B cell (primary cell): Measurements from ENCODE around the gene ASB4. TPM values are rescaled to one million over a fixed set of nuclear protein-coding genes. Genes with fewer than 3 reads are reported as not detected.

ENCODE experiments used
- ATAC-seq: fragments of 200-7000 bp; cut with Tn5 transposase; one replicate; pipeline ENCODE4 v1.10.0; 2021; ENCODE audit warnings: low read depth, mild to moderate bottlenecking, moderate number of reproducible peaks, moderate library complexity
- CTCF ChIA-PET: fragments of 350-600 bp; sonication (Branson Sonifier 250); formaldehyde crosslinking; loops from one replicate; lab custom pipeline; 2021; ENCODE audit warnings: antibody characterized with exemption, inconsistent platforms; lab: Charles Lee
- POLR2A ChIA-PET: fragments of 350-600 bp; sonication (Branson Sonifier 250); formaldehyde crosslinking; loops from one replicate; lab custom pipeline; 2021; ENCODE audit warnings: antibody characterized with exemption; lab: Charles Lee
- DNase-seq: peaks from one replicate; pipeline ENCODE4 v3.0.0; 2013
- H2AFZ ChIP-seq: 2 replicates; pipeline ENCODE4 v1.6.1; 2012; ENCODE audit warnings: mild to moderate bottlenecking, low read depth, low read length; ENCODE audit not compliant: insufficient read depth, poor library complexity, severe bottlenecking
- H3K27ac ChIP-seq, 2 donors: 1 replicate in 1 of 2; 2 replicates in 1 of 2; pipeline ENCODE4 v1.5.1; 2012 to 2013; ENCODE audit warnings: low read length in 2 of 2, mild to moderate bottlenecking in 2 of 2, moderate library complexity in 1 of 2
- H3K27me3 ChIP-seq, 4 experiments: fragments of 200-600 bp in 1 of 4; sonication (generic) in 1 of 4; replicated peaks in 1 of 4; 1 replicate in 2 of 4; 2 replicates in 2 of 4; pipeline versions ENCODE4 v1.6.1 to v1.7.0; 2013 to 2016; ENCODE audit warnings: low read length in 3 of 4, mild to moderate bottlenecking in 2 of 4, mixed read lengths in 1 of 4, moderate library complexity in 1 of 4; ENCODE audit not compliant: insufficient read depth in 4 of 4, control insufficient read depth in 3 of 4; ENCODE audit errors: control extremely low read depth in 1 of 4
- H3K36me3 ChIP-seq, 2 experiments: replicated peaks in 1 of 2; 1 replicate in 1 of 2; 2 replicates in 1 of 2; pipeline versions ENCODE4 v1.6.1 to v1.7.1; 2013; ENCODE audit warnings: low read length in 1 of 2; ENCODE audit not compliant: insufficient read depth in 2 of 2, control insufficient read depth in 1 of 2; ENCODE audit errors: control extremely low read depth in 1 of 2, extremely low read depth in 1 of 2
- H3K4me1 ChIP-seq, 2 donors: fragments of 200-600 bp in 1 of 2; sonication (generic) in 1 of 2; 1 replicate in 1 of 2; 2 replicates in 1 of 2; pipeline versions ENCODE4 v1.5.1 to v1.6.1; 2013 to 2017; ENCODE audit warnings: low read length in 2 of 2; ENCODE audit not compliant: control insufficient read depth in 2 of 2, insufficient read depth in 2 of 2
- H3K4me2 ChIP-seq: replicated peaks from 2 replicates; pipeline ENCODE3; 2012; ENCODE audit warnings: mild to moderate bottlenecking, low read depth, low read length; ENCODE audit not compliant: poor library complexity, severe bottlenecking
- H3K4me3 ChIP-seq, 5 experiments: fragments of 200-600 bp in 1 of 5; sonication (generic) in 1 of 5; 1 replicate in 3 of 5; 2 replicates in 2 of 5; pipeline versions ENCODE4 v1.5.1 to v1.7.0; 2011 to 2016; ENCODE audit warnings: low read length in 4 of 5, mild to moderate bottlenecking in 4 of 5, low read depth in 2 of 5, control low read depth in 1 of 5, moderate library complexity in 1 of 5; ENCODE audit not compliant: insufficient read depth in 1 of 5; ENCODE audit errors: control extremely low read depth in 1 of 5, extremely low read depth in 1 of 5
- H3K79me2 ChIP-seq: fragments of 200-600 bp; sonication (generic); one replicate; pipeline ENCODE4 v1.6.0; 2016; ENCODE audit warnings: low read length; ENCODE audit not compliant: control insufficient read depth, insufficient read depth
- H3K9ac ChIP-seq: fragments of 200-600 bp; sonication (generic); 2 replicates; pipeline ENCODE4 v1.6.1; 2017; ENCODE audit warnings: mild to moderate bottlenecking, low read length, moderate library complexity
- H3K9me3 ChIP-seq, 3 donors: one replicate each; pipeline versions ENCODE4 v1.6.1 to v1.7.1; 2013; ENCODE audit warnings: low read length in 2 of 3; ENCODE audit not compliant: control insufficient read depth in 2 of 3, insufficient read depth in 1 of 3; ENCODE audit errors: control extremely low read depth in 1 of 3
- H4K20me1 ChIP-seq: 2 replicates; pipeline ENCODE4 v1.6.0; 2012; ENCODE audit warnings: mild to moderate bottlenecking, low read length; ENCODE audit not compliant: insufficient read depth, control insufficient read depth, poor library complexity, severe bottlenecking
- H3K27ac Mint-ChIP-seq: one replicate; pipeline ENCODE4 v1.8.0; 2021; ENCODE audit warnings: mixed read lengths
- H3K27me3 Mint-ChIP-seq: one replicate; pipeline ENCODE4 v1.8.0; 2021; ENCODE audit warnings: mixed read lengths
- H3K4me1 Mint-ChIP-seq: one replicate; pipeline ENCODE4 v1.8.0; 2021; ENCODE audit warnings: mixed read lengths
- H3K4me3 Mint-ChIP-seq: one replicate; pipeline ENCODE4 v1.8.0; 2021; ENCODE audit warnings: mixed read lengths
- H3K9me3 Mint-ChIP-seq: one replicate; pipeline ENCODE4 v1.8.0; 2022; ENCODE audit warnings: mixed read lengths; ENCODE audit not compliant: insufficient read depth
- EZH2 ChIP-seq: IDR thresholded peaks from 2 replicates; pipeline ENCODE4 v1.6.1; 2012; ENCODE audit warnings: borderline replicate concordance, low read depth, mild to moderate bottlenecking, moderate library complexity, low read length; ENCODE audit not compliant: insufficient read depth, poor library complexity, severe bottlenecking
- WGBS: methylation state at CpG from one replicate; pipeline ENCODE4 v1.1.5; 2013; ENCODE audit warnings: missing lambda C conversion rate; ENCODE audit not compliant: insufficient coverage; 5-methylcytosine and 5-hydroxymethylcytosine counted together
- intact Hi-C: fragments of 100-400 bp; cut with micrococcal nuclease; formaldehyde crosslinking; loops from one replicate; pipeline ENCODE4 v1.10.0; 2022
- polyA plus RNA-seq: library from polyadenylated mRNA; depleted of rRNA; stranded (reverse); fragments of >200 nt; gene quantifications from 2 replicates; pipeline ENCODE4 v1.2.3, GENCODE V29; 2012
- total RNA-seq, 2 donors: library from RNA; stranded (reverse); fragments of 120-200 nt in 1 of 2; gene quantifications; 1 replicate in 1 of 2; 2 replicates in 1 of 2; pipeline versions ENCODE4 v1.2.3 to v1.2.4, GENCODE V29; 2013 to 2022
- TF ChIP-seq, protein P1 (sequence below): fragments of 200-600 bp; IDR thresholded peaks from one replicate; pipeline ENCODE4 v1.8.0; 2022; ENCODE audit warnings: antibody characterized with exemption, mild to moderate bottlenecking

ASB4 gene
- total and polyA plus RNA-seq, 2 donors (not counting 1 experiment from before 2014, with no cell fraction given): not detected

- TF ChIP-seq, protein P1, sequence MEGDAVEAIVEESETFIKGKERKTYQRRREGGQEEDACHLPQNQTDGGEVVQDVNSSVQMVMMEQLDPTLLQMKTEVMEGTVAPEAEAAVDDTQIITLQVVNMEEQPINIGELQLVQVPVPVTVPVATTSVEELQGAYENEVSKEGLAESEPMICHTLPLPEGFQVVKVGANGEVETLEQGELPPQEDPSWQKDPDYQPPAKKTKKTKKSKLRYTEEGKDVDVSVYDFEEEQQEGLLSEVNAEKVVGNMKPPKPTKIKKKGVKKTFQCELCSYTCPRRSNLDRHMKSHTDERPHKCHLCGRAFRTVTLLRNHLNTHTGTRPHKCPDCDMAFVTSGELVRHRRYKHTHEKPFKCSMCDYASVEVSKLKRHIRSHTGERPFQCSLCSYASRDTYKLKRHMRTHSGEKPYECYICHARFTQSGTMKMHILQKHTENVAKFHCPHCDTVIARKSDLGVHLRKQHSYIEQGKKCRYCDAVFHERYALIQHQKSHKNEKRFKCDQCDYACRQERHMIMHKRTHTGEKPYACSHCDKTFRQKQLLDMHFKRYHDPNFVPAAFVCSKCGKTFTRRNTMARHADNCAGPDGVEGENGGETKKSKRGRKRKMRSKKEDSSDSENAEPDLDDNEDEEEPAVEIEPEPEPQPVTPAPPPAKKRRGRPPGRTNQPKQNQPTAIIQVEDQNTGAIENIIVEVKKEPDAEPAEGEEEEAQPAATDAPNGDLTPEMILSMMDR: no peak
- TF ChIP-seq EZH2: no peak
- Histone ChIP-seq H3K27me3 (no peaks in the 10 kb centered on the region), H3K4me1 (no peaks in the 10 kb centered on the region), H4K20me1 (no peaks in the 10 kb centered on the region), H3K4me2 (no peak overlapping the region), H3K9me3 (no peaks in the 10 kb centered on the region), H3K79me2 (no peaks in the 10 kb centered on the region), H3K4me3 (no peak overlapping the region), H3K27ac (no peak overlapping the region), H3K36me3 (no peaks in the 10 kb centered on the region), H2AFZ (no peak overlapping the region), H3K9ac (no peak overlapping the region)
- no CpG with 5 or more reads among the region's 7 CpGs for WGBS
- no peaks in the 10 kb centered on the region for H3K4me1 Mint-ChIP-seq
- POLR2A ChIA-PET: no interaction called here
- no peak overlapping the region for H3K4me3 Mint-ChIP-seq
- no peaks in the 10 kb centered on the region for H3K9me3 Mint-ChIP-seq
- ATAC-seq (no peak), DNase-seq (no peak)
- CTCF ChIA-PET: no interaction called here
- H3K27ac Mint-ChIP-seq: no peak overlapping the region
- intact Hi-C loops: no loop called here
- H3K27me3 Mint-ChIP-seq: peaks cover 17% of the 10 kb centered on the region
These were observed 93.6 kb downstream of the ASB4 start for GRCh38 chr7:95579318-95579717.

GRCh38 chr7:95581467-95581866 lies 95.7 kb downstream of the ASB4 start:
- CTCF ChIA-PET: interaction anchor here (0.6 kb wide), 1 partner anchor 108 kb away, joined by 4 read pairs; no protein-coding TSS in a partner anchor

More at GRCh38 chr7:95581467-95581866, 95.7 kb downstream of the ASB4 start:
- H3K4me1 Mint-ChIP-seq: no peaks in the 10 kb centered on the region
- Histone ChIP-seq H2AFZ (no peak overlapping the region), H3K4me2 (no peak overlapping the region), H3K4me1 (no peaks in the 10 kb centered on the region), H3K36me3 (no peaks in the 10 kb centered on the region), H3K4me3 (no peak overlapping the region), H3K9ac (no peak overlapping the region), H3K27ac (no peak overlapping the region), H3K9me3 (no peaks in the 10 kb centered on the region), H3K79me2 (no peaks in the 10 kb centered on the region), H3K27me3 (no peaks in the 10 kb centered on the region), H4K20me1 (no peaks in the 10 kb centered on the region)
- no peak overlapping the region for H3K27ac Mint-ChIP-seq
- POLR2A ChIA-PET: no interaction called here
- no peak overlapping the region for H3K4me3 Mint-ChIP-seq
- ATAC-seq (no peak), DNase-seq (no peak)
- H3K27me3 Mint-ChIP-seq: peaks cover 7% of the 10 kb centered on the region
- no peak for TF ChIP-seq EZH2
- TF ChIP-seq, protein P1: no peak
- H3K9me3 Mint-ChIP-seq: no peaks in the 10 kb centered on the region
- WGBS: no CpG with 5 or more reads among the region's 3 CpGs
- intact Hi-C loops: no loop called here
